GM19438 (cell line): ENCODE measurements around the gene UVSSA.
"Not testable (repeated sequence)": the region's sequence is repeated elsewhere in the genome, so short reads cannot be mapped to it uniquely, and the experiment has no call there.

Experiments used
- ATAC-seq: cut with Tn5 transposase; IDR thresholded peaks from one replicate; pipeline ENCODE4 v1.9.1; 2021; ENCODE audit warnings: low read depth; ENCODE audit not compliant: unreplicated experiment

The UVSSA gene

DNA sequence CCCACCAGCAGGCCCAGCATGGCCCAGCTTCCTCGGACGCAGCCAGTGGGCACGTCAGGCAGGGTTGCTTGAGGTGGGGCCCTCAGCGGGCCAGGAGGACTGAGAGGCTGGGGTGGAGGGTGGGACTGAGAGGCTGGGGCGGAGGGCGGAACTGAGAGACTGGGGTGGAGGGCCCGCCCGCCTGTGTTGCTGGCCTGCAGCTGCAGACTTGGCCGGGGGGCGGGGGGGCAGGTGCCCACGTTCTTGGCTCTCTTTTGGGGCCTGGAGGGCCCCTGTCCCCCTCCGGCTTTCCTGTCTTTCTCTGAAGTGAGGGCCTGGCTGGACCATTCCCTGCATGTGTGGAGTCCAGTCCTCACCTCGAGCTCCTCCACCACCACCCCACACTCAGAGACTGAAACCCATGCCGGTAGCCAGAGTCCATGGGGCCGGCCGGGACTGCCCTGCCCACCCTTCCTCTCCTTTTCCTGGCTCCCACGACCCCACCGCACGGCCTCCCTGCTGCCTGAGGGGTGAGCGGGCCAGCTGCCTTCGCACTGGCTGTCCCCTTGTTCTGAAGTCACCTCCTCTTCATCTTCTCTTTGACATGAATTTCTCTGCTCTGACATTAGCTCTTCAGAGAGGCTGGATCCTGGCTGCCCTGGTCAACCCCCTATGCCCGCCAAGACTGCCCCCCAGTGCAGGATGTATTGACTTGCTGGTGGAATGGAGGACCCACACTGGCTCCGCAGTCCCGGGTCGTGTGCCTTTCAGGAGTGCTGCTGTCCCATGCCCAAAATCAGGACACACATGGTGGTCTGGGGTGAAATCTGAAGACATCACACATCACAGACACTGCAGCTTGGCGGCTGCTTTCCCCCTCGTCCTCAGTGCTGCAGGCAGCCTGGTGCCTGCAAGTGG, 69.3 kb downstream of the UVSSA start:
- ATAC-seq, result no peak

- ATAC-seq, result no peak
These were observed 69.9 kb downstream of the UVSSA start for GRCh38 chr4:1416948-1417260.

DNA sequence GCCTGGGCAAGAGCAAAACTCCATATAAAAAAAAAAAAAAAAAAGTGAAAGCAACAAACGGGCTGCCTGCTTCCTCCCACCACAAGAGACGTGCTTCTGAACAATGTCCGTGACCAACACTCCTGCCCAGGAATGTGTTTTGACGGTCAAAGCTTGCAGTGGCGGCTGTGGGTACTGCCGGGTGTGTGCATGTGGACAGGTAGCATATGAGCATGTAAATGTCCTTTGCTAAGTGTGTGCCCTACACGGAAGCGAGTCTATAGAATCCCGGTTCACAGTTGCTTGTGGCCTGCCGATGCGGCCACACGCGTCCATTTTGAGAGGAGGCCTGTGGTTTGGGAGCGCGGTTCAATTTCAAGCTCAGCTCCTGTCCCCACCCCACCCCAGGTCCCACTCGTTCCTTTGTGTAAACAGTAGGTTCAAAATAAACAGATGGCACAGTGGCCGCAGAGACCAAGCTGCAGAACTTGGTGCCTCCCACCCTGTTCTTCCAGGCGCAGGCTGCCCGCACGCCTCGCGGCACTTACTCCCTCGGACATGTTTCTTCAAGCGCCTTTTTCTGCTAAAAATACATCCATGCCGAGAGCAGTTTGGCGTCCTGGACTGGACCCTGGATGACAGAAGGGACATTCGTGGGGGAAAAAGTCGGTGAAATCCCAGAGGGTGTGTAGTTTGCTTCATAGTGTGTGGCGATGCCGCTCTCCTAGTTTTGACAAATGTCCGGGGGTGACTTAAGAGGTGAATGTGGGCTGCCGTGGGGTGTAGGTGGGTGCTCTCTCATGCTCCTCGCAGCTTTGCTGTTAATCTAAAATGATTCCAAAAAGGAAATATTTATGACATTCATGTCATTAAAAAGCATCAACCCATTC, 70.7 kb downstream of the UVSSA start:
- no peak for ATAC-seq

DNA sequence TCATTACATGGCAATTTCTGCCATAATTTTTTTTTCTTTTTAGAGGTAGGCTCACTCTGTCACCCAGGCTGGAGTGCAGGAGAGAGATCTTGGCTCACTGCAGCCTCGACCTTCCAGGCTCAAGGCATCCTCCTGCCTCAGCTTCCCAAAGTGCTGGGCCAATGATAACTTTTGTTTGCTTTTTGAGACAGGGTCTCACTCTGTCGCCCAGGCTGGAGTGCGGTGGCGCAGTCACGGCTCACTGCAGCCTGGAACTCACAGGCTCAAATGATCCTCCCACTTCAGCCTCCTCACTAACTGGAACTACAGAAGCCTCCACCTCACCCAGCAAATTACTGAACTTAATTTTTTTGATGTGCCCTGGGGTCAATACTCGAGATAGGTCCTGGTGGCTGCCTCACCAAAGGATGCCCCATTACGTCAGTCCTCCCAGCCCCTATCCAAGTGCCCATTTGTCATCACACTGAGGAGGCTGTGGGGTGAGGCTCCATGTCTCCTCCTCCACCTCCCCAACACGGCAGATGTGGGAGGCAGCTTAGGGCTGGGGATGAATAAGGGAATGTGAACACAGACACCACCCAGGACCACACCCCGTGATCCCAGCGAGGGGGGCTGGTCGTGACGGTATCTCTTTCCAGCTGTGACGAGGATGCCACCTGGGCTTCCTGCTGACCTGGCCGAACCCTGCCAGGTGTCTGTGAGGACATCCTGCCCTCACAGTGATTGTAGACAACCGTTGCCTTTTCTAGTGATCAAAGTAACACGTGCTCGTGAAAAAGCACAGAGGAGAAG, 71.7 kb downstream of the UVSSA start:
- ATAC-seq, result no peak

DNA sequence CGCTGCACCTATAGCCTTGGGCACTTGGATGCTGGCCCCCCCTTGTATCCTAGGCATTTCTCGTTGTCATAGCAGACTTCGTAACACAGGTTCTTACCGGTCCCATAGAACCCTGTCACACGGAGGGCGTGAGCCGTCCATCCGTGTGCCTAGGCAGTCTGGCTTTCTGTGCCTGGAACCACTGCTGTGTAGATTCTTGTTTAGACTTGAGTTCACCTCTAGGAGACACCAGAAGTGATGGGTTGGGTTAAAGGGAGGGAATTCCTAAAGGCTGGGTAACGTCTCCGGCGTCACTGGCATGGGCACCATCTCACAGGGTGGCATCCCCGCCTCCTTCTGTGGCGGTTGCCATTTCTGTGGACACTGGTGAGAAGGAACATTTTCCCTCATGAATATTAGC, 72.7 kb downstream of the UVSSA start:
- ATAC-seq, result no peak

- no peak for ATAC-seq
These were observed 74.6 kb downstream of the UVSSA start for GRCh38 chr4:1421657-1422056.

DNA sequence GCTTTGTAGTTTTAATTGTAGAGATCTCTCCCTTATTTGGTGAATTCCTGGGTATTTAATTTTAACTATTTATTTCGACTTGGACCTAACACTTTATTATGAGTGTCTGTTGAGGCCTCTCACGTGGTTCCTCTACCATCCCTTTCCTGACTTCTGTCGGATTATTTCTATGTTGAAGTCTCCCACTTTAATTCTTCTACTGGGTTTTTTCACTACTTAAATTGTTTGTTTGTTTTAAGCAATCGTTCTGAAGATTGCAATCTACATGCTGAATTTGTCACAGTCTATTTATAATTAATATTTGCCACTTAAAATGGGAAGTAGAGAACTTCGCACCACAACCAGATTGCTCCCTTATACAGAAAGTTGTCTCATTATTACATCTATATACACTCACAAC, 80.0 kb downstream of the UVSSA start:
- no peak for ATAC-seq

DNA sequence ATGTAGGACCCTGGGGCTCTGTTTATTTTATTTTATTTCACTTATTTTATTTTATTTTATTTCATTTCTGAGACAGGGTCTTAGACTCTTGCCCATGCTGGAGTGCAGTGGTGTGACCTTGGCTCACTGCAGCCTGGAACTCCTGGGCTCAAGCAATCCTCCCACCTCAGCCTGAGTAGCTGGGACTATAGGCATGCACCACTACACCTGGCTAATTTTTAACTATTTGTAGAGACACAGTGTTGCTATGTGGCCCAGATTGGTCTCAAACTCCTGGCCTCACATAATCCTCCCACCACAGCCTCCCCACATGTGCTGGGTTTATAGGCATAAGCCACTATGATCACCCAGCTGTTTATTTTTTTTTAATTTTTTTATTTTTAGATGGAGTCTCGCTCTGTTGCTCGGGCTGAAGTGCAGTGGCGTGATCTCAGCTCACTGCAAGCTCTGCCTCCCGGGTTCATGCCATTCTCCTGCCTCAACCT, 96.7 kb downstream of the UVSSA start:
- not testable (repeated sequence) for ATAC-seq
